HG03457 (cell line): Measurements from ENCODE around the gene TMEM88.
A peak's percentile ranks its signal among the peaks of the same experiment; 100 is the strongest.

Experiments used
- ATAC-seq: cut with Tn5 transposase; IDR thresholded peaks from one replicate; pipeline ENCODE4 v1.9.1; 2021; ENCODE audit warnings: moderate number of reproducible peaks; ENCODE audit not compliant: unreplicated experiment

TMEM88 gene

GRCh38 chr17:7832431-7832830, 22.4 kb upstream of the TMEM88 start:
- no peak for ATAC-seq

GRCh38 chr17:7833011-7833794, 21.7 kb upstream of the TMEM88 start:
- no peak for ATAC-seq

GRCh38 chr17:7833795-7834541, 20.9 kb upstream of the TMEM88 start, which contains the start of gene KDM6B:
Gene KDM6B (plus strand): TSS chr17:7834217. CDS start chr17:7845555, 11,338 bp downstream.
- ATAC-seq = peak; percentile 26

- no peak for ATAC-seq
Observed at GRCh38 chr17:7834542-7834956, 20.3 kb upstream of the TMEM88 start.

- peak; percentile 38 for ATAC-seq
Observed at GRCh38 chr17:7834957-7835813, 19.7 kb upstream of the TMEM88 start.

- ATAC-seq = peak; percentile 17
Observed at GRCh38 chr17:7835814-7836595, 18.9 kb upstream of the TMEM88 start.

- no peak for ATAC-seq
Observed at GRCh38 chr17:7836596-7837407, 18.1 kb upstream of the TMEM88 start.

GRCh38 chr17:7837408-7838088, 17.3 kb upstream of the TMEM88 start:
- no peak for ATAC-seq

- no peak for ATAC-seq
Observed at GRCh38 chr17:7838090-7839075, 16.5 kb upstream of the TMEM88 start.

GRCh38 chr17:7839190-7839875, 15.5 kb upstream of the TMEM88 start:
- ATAC-seq = no peak

GRCh38 chr17:7839876-7840261, 15.0 kb upstream of the TMEM88 start:
- ATAC-seq = no peak

GRCh38 chr17:7840441-7840840, 14.4 kb upstream of the TMEM88 start:
- no peak for ATAC-seq

- ATAC-seq = no peak
Observed at GRCh38 chr17:7840875-7841274, 14.0 kb upstream of the TMEM88 start.

- ATAC-seq = no peak
Observed at GRCh38 chr17:7841396-7841914, 13.4 kb upstream of the TMEM88 start.

GRCh38 chr17:7841915-7842379, 12.9 kb upstream of the TMEM88 start:
- ATAC-seq = no peak

GRCh38 chr17:7842380-7843256, 12.2 kb upstream of the TMEM88 start:
- ATAC-seq = no peak
